ENCODE data around the gene ABHD16A. TPM values are rescaled to one million over a fixed set of nuclear protein-coding genes. Genes with fewer than 3 reads are reported as not detected.

The ABHD16A gene
- total and polyA plus RNA-seq, 10 of the 15 experiments (the other 5 are each of a cell fraction or from before 2014, with no cell fraction given) = 7.5 to 43.0 (median 32.9) TPM

DNA sequence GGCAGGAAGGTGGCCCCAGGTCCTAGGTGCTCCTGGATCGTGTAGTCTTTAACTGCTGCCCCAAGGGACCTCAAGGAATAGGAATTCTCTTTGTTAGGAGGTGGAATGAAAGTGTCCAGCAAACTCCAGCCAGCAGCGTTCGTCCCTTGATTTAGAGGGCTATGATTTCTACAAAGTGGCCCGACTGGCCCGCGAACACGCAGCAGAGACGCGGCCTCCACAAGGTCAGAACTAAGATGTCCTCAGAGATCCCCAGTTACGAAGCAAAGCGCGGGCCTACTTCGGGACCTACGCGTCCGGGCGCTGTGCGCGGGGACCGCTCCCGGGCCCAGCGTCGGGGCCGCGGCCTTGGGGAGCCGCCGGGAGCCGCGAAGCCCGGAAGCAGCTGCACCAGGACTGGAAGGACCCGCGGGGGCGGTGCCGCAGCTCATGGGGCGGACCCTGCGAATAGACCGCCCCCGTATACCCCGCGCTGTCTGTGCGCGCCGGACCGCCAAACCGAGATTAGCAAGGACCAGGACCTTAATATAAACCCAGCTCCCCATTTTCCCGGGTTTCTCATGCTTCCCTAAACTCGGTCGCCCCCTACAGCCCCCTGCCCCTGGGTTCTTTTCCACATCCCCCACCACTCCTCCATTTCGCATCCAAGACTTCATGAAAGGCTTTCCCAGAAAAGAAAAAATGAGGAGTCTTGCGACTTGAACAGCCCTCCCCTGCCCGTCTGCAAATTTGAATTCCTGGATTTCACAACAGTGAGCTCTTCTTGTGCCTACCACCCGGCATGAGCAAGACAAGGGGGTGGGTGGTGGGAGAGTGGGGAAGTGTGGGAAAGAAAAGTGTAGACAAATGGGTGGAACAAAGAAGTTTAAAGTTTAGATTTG, 42.5 kb downstream of the ABHD16A start, which contains the start of gene C6orf47 (continued):
- TF ChIP-seq IKZF2 (IDR thresholded peaks at IDR 0.05) (0 out of 4 replicates have a peak, but pooled peaks of 1 of the 2 experiments have one; percentile 14), STAT3 (IDR thresholded peaks at IDR 0.05; ENCODE audit: low read depth, low read length) (no peak), SREBF2 (IDR thresholded peaks at IDR 0.05; ENCODE audit: low read length) (no peak), SMC3 (IDR thresholded peaks at IDR 0.05; ENCODE audit: borderline replicate concordance, low read length) (0 out of 2 replicates have a peak, but pooled peaks have one; percentile 5), TCF3 (IDR thresholded peaks at IDR 0.05; ENCODE audit: borderline replicate concordance, insufficient read depth, low read depth, low read length) (0 out of 2 replicates have a peak, but pooled peaks have one; percentile 54), BHLHE40 (IDR thresholded peaks at IDR 0.05; ENCODE audit: borderline replicate concordance in 1 of 2, low read depth in 2 of 2, low read length in 1 of 2) (peak in 1 of 2 experiments; percentile 30; a peak in 1 of 4 replicates), MYB (IDR thresholded peaks at IDR 0.05; ENCODE audit: borderline replicate concordance, low read depth, low read length) (no peak), GATAD2B (conservative IDR thresholded peaks at IDR 0.05; ENCODE audit: low read depth) (peak; percentile 88), MEF2A (IDR thresholded peaks at IDR 0.05; ENCODE audit: insufficient read depth, low read depth, low read length) (no peak), ESRRA (IDR thresholded peaks at IDR 0.05; ENCODE audit: low read length) (no peak), NR2C1 (IDR thresholded peaks at IDR 0.05) (no peak), POLR2AphosphoS5 (IDR thresholded peaks at IDR 0.05; ENCODE audit: low read length) (peak; percentile 82), ZNF217 (IDR thresholded peaks at IDR 0.05) (no peak), PML (IDR thresholded peaks at IDR 0.05; ENCODE audit: low read length) (peak; percentile 93), KLF5 (IDR thresholded peaks at IDR 0.05; ENCODE audit: partially characterized antibody) (no peak), NFIC (IDR thresholded peaks at IDR 0.05; ENCODE audit: low read depth, low read length) (peak; percentile 37; the same call in 1 of the 2 replicates), CBX3 (IDR thresholded peaks at IDR 0.05; ENCODE audit: borderline replicate concordance, low read depth) (no peak)
- TF ChIP-seq, protein P1, sequence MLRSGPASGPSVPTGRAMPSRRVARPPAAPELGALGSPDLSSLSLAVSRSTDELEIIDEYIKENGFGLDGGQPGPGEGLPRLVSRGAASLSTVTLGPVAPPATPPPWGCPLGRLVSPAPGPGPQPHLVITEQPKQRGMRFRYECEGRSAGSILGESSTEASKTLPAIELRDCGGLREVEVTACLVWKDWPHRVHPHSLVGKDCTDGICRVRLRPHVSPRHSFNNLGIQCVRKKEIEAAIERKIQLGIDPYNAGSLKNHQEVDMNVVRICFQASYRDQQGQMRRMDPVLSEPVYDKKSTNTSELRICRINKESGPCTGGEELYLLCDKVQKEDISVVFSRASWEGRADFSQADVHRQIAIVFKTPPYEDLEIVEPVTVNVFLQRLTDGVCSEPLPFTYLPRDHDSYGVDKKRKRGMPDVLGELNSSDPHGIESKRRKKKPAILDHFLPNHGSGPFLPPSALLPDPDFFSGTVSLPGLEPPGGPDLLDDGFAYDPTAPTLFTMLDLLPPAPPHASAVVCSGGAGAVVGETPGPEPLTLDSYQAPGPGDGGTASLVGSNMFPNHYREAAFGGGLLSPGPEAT (IDR thresholded peaks at IDR 0.05; ENCODE audit: low read depth) = no peak
- TF ChIP-seq, protein P2, sequence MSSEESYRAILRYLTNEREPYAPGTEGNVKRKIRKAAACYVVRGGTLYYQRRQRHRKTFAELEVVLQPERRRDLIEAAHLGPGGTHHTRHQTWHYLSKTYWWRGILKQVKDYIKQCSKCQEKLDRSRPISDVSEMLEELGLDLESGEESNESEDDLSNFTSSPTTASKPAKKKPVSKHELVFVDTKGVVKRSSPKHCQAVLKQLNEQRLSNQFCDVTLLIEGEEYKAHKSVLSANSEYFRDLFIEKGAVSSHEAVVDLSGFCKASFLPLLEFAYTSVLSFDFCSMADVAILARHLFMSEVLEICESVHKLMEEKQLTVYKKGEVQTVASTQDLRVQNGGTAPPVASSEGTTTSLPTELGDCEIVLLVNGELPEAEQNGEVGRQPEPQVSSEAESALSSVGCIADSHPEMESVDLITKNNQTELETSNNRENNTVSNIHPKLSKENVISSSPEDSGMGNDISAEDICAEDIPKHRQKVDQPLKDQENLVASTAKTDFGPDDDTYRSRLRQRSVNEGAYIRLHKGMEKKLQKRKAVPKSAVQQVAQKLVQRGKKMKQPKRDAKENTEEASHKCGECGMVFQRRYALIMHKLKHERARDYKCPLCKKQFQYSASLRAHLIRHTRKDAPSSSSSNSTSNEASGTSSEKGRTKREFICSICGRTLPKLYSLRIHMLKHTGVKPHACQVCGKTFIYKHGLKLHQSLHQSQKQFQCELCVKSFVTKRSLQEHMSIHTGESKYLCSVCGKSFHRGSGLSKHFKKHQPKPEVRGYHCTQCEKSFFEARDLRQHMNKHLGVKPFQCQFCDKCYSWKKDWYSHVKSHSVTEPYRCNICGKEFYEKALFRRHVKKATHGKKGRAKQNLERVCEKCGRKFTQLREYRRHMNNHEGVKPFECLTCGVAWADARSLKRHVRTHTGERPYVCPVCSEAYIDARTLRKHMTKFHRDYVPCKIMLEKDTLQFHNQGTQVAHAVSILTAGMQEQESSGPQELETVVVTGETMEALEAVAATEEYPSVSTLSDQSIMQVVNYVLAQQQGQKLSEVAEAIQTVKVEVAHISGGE (CRISPR knock-in tag; IDR thresholded peaks at IDR 0.05) = no peak
- TF ChIP-seq, protein P3, sequence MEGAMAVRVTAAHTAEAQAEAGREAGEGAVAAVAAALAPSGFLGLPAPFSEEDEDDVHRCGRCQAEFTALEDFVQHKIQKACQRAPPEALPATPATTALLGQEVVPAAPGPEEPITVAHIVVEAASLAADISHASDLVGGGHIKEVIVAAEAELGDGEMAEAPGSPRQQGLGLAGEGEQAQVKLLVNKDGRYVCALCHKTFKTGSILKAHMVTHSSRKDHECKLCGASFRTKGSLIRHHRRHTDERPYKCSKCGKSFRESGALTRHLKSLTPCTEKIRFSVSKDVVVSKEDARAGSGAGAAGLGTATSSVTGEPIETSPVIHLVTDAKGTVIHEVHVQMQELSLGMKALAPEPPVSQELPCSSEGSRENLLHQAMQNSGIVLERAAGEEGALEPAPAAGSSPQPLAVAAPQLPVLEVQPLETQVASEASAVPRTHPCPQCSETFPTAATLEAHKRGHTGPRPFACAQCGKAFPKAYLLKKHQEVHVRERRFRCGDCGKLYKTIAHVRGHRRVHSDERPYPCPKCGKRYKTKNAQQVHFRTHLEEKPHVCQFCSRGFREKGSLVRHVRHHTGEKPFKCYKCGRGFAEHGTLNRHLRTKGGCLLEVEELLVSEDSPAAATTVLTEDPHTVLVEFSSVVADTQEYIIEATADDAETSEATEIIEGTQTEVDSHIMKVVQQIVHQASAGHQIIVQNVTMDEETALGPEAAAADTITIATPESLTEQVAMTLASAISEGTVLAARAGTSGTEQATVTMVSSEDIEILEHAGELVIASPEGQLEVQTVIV (IDR thresholded peaks at IDR 0.05; ENCODE audit: borderline replicate concordance, partially characterized antibody) = no peak
- TF ChIP-seq, protein P4, sequence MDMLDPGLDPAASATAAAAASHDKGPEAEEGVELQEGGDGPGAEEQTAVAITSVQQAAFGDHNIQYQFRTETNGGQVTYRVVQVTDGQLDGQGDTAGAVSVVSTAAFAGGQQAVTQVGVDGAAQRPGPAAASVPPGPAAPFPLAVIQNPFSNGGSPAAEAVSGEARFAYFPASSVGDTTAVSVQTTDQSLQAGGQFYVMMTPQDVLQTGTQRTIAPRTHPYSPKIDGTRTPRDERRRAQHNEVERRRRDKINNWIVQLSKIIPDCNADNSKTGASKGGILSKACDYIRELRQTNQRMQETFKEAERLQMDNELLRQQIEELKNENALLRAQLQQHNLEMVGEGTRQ (IDR thresholded peaks at IDR 0.05; ENCODE audit: borderline replicate concordance, low read depth, low read length) = no peak
